Retina (tissue), 1 donor: ENCODE measurements around the gene CNN1.
"Not testable (repeated sequence)": the region's sequence is repeated elsewhere in the genome, so short reads cannot be mapped to it uniquely, and the experiment has no call there.

Experiments
- DNase-seq: peaks from one replicate; pipeline ENCODE4 v3.0.0-alpha.2; 2016

The CNN1 gene

DNA sequence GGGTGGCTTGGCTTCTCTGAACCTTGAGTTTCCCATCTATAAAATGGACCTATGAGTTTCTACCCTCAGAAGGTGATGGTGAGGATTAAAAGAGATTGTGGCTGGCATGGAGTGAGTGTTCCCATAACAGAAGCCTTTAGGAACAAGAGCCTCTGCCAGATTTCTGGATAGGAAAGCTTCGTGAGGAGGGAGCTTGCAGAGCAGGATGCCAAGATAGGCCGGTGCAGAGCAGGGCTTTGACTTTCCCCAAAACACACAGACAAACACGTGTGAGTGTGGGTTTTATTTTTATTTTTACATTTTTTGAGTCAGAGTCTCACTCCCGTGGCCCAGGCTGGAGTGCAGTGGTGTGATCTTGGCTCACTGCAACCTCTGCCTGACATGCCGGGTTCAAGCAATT is 3.7 kb upstream of the CNN1 start:
- DNase-seq = no peak

DNA sequence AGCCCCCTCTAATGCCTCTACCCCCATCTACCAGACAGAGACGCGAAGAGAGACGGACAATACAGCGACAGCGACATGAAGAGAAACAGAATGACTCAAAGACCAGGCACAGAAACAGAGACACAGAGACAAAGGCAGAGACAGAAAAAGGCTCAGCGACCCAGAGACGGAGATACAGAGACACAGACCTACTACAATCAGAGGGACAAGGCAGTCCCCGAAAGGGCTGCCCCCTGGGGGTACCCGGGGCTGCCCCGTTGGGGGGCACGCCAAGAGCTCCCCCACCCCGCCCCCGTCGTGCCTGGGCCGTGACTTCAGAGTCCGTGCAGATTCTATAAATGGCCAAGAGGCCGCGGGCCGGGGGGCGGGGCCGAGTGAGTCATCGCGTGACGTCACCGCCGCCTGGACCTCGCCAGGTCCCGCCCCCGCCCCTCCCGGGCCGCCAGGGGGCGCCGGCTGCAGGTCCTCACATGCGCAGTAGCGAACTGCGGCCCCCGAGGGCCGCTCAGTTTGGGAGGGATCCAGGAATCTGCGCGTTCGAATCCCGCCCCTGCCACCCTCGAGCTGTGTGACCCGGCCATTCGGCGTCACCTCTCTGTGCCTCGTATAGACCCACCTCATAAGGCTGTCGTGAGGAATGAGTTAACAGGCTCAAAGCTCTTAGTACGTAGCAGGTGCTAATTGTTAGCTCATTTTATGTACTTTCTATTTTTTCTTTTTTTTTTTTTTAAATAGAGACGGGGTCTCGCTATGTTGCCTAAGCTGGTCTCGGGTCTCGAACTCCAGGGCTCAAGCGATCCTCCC is 2.7 kb upstream of the CNN1 start:
- DNase-seq = peak; percentile 92

DNA sequence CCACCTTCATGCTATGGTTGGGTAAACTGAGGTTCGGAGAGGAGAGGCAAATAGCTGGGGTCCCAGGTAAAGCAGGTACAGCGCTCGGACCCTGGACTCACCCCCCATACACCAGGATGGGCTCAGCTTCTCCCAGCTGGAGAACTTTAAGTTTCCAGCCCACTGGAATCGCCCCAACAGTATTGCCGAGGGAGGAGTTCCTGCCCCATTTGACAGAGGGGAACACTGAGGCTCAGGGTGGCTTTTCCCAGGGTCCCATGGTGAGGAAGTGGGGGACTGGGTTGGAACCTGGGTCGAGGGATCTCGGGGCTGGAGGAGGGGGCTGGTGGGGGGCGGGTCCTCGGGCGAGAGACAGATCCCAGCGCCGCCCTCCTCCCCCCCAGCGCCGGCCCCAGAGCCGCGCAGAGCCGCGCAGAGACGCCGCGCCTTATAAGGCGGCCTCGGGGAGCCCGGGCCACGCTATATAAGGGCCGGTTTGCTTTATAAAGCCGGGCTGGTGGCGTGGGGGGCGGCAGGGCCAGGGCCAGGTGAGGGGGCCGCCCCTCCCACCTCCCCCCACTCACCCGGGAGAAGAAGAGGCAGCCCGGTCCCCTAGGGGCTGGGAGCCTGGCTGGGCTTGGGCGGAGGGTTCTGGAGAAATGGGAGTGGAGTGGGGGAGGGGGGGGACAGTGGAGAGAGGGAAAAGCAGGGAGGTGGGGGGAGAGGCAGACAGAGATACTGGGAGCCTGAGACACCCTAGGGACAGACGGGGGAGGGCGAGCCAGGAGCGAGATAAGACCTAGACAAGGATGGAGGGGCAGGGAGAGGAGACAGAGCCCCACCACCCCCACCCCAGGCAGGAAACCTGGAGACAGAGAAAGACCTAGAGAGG is 1.1 kb downstream of the CNN1 start:
- no peak for DNase-seq

DNA sequence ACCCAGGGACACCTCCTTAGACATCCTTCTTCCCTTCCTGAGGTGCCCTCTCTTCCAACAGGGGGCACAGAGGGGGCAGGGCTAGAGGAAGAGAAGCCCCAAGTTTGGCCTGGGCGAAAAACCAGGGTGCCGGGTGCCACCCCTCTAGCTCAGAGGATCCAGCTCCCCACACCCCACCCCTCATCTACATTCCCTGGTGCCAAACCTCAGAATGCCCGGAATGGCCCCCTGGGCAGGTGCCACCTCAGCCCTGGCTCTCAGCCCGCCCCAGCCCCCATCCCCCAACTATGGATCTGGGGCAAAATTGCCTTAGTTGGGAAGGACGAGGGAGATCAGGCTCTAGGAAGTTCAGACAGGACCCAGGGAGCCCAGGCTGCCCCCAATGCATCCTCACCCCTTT is 2.0 kb downstream of the CNN1 start:
- no peak for DNase-seq

DNA sequence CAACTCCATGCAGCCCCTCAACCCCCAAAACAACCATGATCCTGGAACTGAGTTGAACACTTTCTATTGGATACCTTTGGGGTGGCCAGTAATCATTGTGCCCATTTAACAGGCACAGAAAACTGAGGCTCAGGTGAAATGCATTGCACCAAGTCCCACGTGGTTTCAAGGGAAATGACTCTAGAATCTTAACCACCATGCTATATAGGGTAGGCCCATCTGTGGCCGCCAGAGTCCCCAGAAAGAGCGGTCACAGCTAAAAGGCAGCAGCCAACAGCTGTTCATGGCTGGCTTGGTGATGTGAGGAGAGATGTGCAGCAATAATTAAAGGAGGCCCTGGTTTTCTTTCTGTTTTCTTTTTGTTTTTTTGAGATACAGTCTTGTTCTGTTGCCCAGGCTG is 2.6 kb downstream of the CNN1 start:
- no peak for DNase-seq

DNA sequence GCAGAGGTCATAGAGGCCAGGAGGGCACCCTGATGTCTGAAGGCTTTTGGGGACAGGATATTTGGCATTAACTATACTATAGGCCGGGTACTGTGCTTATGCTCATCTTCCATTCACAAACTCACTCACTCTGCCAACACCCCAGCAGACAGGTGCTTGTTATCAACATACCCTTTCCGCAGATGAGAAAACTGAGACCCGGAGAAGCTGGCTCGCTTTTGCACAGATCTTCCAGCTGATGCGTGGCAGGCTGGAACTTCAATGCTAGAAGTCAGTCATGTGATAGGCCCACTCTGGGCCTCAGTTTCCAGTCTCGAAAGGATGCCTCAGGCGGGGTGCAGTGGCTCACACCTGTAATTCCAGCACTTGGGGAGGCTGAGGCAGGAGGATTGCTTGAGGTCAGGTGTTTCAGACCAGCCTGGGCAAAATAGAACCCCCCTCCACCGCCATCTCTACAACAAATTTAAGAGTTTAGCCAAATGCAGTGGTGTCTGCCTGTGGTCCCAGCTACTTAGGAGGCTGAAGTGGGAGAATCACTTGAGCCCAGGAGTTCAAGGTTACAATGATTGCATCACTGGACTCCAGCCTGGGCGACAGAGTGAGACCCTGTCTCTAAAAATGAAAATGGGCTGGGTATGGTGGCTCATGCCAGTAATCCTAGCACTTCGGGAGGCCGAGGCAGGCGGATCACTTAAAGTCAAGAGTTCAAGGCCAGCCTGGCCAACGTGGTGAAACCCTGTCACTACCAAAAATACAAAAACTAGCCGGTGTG is 9.5 kb downstream of the CNN1 start:
- no peak for DNase-seq

DNA sequence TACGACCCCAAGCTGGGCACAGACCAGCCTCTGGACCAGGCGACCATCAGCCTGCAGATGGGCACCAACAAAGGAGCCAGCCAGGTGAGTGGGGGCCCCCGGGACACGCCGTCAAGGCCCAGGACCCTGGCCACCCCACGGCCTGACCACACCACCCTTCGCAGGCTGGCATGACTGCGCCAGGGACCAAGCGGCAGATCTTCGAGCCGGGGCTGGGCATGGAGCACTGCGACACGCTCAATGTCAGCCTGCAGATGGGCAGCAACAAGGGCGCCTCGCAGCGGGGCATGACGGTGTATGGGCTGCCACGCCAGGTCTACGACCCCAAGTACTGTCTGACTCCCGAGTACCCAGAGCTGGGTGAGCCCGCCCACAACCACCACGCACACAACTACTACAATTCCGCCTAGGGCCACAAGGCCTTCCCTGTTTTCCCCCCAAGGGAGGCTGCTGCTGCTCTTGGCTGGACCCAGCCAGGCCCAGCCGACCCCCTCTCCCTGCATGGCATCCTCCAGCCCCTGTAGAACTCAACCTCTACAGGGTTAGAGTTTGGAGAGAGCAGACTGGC is 10.8 kb downstream of the CNN1 start:
- DNase-seq = no peak

DNA sequence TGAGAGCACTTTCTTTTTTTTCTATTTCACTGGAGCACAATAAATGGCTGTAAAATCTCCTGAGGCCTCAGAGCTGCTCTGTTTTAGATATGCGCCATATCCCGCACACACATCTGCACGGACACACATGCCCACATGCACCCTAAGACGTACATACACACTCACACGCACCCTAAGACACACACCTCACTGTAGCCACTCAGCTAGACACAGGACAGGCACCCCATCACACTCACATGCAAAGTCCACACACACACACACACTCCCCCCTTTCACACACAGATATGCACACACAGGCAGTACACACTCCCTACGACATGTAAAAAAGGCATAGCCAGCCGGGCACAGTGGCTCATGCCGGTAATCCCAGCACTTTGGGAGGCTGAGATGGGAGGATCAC is 11.6 kb downstream of the CNN1 start:
- DNase-seq = no peak

DNA sequence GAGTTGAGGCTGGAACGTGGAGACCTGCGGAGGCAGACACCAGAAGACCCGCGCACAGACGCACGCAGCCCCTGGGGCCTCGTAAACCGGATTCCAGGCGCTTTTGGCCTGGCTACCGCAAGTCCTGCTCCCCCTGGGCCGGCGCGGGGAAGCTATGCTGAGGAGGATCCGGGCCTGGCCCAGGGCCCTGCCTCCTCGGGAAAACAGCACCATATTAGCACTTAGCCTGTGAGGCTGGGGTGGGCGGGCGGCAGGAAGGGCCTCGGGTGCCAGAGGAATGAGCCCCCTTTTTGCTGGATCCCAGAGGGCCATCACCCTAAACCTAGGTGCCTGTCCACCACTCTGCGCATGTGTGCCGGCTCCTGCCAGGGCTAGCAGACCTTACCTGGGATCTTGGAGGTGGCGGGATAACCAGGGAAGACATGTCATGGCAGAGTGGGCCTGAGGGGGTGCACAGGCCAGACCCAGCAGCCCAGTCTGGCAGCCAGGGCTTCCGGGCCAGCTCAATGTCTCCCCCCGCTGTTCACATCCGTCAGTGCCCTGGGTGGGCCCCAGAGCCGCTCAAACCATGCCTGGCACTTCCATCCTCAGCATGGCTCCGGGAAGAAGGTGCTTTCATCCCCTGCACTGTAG is 13.1 kb downstream of the CNN1 start:
- DNase-seq = no peak

DNA sequence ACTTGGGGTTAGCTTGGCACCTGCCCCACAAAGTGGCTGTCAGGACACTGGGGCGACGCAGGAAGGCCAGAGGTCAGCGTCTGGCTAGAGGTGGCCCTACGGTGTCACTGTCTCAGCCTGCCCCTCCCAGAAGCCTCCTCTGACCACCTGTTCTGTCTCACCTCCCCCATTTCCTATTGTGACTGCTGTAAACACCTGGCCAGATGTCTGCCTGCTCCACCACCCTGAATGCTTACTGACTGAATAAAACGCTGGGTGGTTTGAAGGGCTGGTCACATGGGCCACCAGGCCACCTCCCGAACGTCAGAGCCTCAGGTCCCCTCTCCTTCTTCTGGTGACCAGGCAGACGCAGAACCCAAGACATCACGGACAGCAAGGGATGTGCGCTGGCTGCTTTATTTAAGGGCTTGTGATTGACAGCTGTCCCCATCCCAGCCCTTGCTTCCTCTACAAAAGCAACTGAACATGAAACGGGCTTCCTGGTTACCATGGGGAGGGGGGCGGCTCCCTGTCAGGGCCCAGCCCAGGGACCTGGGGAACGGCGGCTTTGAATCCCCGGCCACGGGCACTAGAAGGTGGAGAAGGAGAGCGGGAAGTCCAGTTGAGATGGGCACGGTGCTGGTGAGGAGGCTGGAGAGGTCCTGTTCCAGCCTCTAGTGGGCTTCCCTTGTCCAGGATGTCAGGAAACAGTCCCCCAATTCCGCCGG is 14.2 kb downstream of the CNN1 start:
- DNase-seq = no peak

DNA sequence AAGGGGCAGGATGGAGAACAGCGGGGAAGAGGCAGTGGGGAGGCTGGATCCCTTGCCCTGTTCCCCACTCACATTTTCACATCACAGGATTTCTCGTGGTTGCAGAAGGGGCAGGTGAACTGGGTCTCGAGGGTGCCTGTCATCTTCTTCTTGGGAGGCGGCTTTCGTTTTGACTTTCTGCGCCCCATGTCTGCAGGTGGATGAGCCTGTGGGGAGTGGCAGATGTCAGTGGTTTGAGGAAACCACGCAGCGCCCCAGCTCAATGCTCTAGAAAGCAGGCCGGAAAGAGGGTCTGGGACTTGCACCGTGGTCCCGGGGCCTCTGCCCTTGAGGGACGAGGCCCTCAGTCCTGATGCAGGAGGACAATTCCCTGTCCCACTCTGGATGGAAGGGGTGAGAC is 15.5 kb downstream of the CNN1 start:
- DNase-seq = no peak

DNA sequence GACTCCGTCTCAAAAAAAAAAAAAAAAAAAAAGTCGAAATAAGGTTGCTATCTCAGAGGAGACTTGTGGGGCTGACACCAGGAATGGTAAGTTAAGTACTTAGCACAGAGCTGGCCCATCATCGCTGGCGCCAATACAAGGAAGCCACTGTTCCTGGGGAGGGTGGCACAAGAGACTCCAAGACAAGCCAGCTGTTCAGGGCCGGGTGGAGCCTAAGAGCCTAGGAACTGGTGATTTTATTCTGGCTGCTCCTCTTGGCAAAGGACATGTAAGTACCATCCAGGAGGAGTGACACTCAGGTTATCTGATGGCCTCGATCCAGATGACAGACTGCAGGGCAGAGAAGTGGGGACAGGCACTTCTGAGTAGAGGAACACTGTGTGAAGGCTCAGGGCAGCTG is 16.6 kb downstream of the CNN1 start:
- DNase-seq = no peak

DNA sequence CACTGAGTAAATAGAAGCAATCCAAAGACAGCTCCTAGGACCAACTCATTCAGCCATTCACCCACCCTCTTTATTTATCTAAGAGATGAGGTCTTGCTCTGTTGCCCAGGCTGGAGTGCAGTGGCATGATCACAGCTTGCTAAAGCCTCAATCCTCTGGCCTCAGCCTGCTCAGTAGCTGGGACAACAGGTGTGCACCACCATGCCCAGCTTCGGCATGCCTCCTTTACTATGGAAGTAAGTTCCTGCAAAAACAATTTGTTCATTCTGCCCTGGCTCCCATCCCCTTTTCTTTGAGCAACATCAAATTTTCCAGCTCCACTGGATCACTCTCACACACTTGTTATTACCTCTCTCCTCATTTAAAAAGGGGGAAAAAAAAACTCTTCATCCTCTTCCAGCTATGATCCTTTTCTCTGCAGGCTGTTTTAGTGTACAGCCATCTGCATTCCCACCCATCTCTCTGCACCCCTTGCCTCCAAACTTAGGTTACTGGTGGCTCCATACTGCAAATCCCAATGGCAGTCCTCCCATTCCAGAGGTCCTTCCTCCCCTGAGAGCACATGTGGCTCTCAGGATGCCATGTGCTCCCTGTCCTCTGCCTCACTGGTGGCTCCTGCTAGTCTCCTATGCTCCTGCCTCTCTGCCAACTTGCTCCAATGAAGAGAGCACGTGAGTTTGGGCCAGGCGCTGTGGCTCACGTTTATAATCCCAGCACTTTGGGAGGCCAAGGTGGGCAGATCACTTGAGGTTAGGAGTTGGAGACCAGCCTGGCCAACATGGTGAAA is 18.2 kb downstream of the CNN1 start:
- DNase-seq = no peak

DNA sequence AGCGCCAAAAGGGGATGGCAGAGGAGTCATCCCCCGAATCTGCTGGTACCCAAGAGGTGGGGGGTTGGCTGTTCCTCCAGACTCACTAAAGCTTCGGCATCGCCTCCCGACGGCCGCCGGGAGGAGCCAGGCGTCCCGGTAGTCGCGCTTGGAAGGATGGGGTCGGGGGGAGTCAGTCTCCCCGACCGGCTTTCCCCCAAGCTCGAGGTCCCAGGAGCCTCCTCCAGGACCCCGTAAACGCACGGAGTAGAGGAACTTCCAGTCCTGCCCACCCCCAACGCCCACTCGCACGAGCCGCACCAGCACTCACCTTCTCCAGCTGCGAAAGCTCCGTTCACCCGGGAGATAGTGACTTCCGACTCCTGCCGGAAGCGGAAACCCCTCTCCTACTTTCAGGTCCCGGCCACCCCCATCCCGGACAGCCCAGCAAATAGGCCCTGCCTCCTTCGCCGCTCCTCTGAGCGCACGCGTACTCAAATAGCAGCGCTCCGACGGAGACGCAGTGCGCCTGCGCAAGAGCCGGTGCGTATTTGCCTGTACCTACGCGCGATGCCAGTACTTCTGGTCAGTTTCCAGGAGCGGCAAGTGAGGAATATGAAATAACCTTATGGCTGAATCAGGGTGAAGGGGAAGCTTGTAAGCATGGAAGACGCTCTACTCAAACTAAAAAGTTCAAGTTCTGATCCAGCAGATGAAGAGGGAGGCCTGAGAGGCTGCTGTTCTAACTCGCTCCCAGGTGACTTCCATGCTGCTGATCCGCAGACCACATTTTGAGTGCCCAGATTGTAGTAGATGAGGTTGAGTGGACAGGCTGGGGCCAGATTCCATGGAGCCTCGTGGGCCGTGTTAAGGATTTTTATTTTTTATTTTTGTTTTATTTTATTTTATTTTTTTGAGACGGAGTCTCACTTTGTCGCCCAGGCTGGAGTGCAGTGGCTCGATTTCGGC is 20.5 kb downstream of the CNN1 start, which contains the start of gene ELOF1:
ELOF1 (minus strand) TSS at position 350 of the 948 bp plus-strand sequence. CDS start 4,883 bp downstream, outside the sequence.
- DNase-seq = peak; percentile 95

DNA sequence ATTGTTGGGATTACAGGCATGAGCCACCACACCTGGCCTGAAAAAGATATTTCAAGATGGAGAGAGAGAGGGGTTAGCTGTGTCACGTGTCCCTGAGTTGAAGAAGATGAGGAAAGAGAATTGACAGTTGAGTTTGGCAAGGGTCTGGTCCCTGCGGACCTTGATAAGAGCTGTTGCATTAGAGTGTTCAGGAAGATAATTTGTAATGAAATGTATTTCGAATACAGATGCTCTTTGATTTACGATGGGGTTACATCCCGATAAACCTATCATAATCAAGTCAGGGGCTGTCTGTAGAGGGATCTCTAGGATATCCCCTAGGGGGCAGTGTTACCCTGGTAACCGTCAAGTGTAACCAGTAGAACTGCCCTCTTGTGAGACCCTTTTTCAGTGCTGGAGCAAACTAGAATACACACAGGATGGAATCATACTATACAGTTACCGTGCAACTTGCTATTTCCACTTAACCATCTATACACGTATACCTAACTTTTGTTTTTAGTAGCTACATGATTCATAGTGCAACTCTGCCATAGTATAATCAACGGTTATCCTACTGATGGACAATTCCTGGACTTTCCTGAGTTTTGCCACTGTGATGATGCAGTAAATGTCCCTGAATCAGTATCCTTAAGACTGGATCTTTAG is 21.9 kb downstream of the CNN1 start:
- peak; percentile 46 for DNase-seq

DNA sequence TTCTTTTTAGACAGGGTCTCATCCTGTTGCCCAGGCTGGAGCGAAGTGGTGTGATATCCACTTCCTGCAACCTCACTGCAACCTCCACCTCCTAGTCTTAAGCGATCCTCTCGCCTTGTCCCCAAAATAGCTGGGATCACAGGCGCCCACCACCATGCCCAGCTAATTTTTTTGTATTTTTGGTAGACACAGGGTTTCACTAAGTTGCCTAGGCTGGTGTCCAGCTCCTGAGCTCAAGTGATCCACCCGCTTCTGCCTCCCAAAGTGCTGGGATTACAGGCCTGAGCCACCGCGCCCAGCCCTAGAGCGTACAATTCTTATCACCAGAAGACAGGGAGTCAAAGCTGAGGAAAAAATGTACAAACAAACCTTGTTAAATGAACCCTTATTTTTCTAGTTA is 24.9 kb downstream of the CNN1 start:
- DNase-seq = no peak

DNA sequence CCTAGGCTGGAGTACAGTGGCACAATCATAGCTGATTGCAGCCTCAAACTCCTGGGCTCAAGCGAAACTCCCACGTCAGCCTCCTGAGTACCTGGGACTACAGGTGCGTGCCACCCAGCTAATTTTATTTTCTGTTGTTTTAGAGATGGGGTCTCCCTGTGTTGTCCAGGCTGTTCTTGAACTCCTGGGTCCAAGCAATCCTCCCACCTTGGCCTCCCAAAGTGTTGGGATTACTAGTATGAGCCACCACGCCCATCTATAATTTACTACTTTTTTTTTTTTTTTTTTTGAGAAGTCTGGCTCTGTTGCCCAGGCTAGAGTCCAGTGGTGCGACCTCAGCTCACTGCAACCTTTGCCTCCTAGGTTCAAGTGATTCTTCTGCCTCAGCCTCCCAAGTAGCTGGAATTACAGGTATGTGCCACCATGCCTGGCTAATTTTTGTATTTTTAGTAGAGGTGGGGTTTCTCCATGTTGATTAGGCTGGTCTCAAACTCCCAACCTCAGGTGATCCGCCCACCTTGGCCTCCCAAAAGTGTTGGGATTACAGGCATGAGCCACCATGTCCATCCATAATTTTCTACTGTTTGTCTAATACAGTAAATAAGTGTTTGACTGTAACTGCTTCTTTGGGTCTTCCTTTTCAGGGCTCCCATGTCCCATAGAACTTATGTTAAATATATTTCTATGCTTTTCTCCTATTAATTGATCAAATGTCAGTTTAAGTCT is 25.6 kb downstream of the CNN1 start:
- DNase-seq = not testable (repeated sequence)

DNA sequence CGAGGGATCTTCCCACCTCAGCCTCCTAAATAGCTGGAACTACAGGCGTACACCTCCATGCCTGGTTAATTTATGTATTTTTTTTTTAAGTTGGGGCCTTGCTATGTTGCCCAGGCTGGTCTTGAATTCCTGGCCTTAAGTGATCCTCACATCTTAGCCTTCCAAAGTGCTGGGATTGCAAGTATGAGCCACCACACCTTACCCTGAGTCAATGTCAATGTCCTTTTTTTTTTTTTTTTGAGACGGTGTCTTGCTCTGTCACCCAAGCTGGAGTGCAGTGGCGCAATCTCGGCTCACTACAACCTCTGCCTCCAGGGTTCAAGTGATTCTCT is 27.0 kb downstream of the CNN1 start:
- not testable (repeated sequence) for DNase-seq

DNA sequence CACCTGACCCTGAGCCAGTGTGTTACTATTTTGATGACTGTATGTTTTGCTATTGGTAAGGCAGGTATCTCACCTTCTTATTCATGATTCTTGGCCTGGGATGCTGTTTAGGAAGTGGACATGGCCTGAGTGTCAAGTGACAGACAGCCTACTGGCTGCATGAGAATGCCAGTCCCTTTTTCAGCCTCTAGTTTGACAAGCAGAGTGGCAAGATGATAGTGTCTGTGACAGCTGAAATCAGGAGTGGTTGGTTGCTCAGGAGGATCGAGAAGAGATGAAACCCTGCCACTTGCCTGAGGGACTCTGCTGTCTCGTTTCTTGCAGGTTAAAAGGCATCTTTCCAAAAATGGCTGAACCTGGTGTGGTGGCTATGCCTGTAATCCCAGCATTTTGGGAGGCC is 27.5 kb downstream of the CNN1 start:
- no peak for DNase-seq
